ENCODE data around the gene RSRP1.
"Not testable (repeated sequence)": the region's sequence is repeated elsewhere in the genome, so short reads cannot be mapped to it uniquely, and the experiment has no call there.

The RSRP1 gene

DNA sequence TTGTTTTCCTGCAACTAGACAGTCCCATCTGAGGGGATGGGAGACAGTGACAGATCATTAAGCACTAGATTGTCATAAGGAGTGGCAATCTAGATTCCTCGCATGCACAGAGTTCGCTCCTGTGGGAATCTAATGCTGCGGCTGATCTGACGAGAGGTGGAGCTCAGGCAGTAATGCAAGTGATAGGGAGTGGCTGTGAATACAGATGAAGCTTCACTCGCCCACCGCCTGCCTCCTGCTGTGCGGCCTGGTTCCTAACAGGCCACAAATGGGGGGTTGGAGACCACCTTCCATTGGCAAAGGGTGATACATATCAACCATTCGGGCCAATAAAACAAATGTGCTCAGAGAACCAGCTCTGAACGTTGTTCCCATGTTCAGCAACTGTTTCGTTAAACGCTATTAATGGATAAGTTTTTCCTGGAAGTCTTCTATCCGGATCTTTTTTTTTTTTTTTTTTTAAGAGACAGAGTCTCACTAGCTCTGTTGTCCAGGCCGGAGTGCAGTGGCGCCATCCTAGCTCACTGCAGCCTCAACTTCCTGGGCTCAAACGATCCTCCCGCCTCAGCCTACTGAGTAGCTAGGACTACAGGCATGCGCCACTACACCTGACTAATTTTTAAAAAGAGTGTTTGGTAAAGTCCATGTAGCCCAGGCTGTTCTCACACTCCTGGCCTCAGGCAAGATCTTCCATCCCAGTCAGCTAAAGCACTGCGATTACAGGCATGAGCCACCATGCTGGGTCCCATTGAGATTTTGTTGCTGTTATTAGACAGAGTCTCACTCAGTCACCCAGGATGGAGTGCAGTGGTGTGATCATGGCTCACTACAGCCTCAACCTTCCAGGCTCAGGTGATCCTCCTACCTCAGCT is 8.7 kb upstream of the RSRP1 start:
- no peak for DNase-seq

DNA sequence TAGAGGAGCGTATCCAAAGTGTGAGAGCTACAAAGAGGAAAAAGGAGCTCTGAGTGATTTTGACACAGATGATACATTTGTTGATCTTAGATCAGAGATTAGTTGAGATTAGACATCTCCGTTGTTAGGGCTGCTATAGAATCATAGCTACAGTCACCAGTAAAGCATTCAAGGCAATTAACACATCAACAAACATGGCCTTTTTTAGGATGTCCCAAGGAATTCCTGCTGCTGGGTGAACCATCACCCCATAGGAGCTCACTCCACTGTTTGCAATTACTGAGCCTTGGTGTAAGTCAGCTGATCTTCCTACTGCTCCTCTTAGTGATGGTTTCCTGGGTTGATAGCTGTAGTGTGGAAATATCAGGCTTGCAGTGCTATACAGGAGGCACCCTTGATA is 6.7 kb upstream of the RSRP1 start:
- DNase-seq: no peak

DNA sequence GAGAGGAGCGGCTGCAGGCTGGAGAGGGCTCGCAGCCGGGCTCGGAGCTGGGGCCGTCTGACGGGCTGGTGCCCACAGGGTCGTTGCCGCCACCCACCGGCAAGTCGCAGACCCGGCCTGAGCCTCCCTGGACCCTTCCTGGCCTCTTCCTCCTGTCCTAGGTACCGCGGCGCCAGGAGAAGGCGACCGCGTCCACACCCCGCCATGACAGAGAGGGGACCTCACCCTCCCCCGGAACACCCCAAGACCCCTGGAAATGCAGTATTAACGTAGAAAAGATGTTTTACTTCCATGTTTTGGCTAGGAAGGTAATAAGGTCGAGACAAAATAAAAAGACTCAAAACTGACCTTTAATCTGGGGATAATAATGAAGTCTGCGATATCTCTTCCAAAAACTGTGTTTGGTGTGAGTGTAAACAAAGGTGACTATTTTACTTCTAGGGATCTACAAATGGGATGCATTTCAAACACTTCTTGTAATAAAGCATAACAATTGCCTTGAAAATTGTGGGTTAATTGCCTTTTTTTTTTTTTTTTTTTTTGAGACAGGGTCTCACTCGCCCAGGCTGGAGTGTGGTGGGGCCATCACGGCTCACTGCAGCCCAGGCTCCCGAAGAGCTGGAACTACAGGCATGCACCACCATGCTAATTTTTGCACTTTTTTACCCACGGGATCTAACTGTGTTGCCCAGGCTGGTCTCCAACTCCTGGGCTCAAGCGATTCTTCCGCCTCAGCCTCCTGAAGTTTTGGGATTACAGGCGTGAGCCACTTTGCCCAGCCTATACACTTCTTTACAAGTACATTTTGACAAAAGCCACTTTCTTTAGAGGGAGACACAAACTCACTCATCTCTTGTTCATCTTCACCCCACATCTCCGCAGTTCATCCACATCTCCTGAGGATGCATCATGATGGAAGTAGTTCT is 838 bp upstream of the RSRP1 start:
- DNase-seq: no peak

DNA sequence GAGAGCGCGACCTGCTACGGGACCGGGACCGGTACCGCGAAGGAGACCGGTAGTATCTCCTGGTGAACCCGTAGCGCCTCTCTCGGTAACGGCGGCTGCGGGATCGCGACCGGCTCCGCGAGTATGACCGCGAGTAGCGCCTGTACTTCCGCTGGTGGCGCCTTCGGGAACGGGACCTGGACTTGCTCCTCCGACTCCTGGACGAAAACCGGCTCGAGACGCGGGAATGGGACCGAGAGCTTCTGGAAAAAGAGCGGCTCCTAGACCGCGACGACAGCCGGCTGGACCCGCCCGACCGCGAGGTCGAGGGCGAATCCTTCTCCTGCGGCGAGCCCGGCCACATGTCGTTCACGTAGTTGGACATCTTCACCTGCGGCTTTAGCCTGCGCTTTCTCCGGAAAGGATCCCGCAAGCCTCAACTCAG is 642 bp downstream of the RSRP1 start:
- DNase-seq: no peak

DNA sequence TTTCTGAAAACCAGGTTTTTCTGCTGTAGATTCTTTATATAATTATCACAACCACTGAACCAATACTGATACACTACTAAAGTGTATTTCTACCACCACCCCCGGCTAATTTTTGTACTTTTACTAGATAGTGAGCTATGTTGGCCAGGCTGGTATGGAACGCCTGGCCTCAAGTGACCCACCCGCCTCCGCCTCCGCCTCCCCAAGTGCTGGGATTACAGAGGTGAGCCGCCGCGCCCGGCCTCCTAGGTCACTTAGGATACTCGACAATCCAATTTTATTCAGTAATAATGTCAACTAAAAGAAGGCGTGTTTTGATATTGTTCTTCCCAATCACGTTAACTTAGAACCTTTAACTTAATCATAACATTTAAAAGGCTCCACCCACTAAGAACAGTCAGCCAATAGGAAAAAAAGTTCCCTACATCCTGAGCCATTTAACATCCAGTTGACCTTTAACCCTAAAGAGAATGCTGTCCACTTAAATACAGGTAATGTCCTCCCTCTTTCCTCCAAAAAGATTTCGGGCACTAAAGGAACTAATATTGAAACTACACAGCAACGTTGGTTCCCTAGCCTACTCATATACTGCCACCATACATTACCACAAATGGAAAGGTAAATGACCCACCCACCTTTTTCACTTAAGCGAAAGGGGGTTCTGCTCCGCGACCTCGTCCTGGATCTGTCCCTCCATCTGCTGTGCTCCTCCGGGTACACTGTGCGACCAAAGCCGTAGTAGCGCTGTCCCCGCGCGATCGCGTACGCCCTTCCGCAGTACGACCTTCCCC is 1.2 kb downstream of the RSRP1 start:
- no peak for DNase-seq

DNA sequence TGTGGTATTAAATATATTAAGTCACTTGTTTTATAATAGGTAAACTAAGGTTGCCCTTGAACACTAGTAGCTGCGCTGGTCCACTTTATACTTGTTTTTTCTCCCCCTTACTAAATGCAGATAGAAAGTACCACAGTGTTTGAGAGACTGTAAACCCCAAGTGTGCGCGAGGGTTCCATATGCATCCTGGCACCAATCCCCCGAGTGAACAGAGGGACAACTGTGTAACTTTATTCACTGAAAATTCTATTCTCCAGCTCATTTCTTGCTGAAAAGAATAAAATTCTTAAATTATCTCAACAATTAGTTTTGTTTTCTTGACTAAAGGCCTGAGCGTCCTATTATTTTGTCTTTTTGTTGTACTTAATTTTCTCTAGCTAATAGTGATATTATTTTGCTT is 1.9 kb downstream of the RSRP1 start:
- no peak for DNase-seq

DNA sequence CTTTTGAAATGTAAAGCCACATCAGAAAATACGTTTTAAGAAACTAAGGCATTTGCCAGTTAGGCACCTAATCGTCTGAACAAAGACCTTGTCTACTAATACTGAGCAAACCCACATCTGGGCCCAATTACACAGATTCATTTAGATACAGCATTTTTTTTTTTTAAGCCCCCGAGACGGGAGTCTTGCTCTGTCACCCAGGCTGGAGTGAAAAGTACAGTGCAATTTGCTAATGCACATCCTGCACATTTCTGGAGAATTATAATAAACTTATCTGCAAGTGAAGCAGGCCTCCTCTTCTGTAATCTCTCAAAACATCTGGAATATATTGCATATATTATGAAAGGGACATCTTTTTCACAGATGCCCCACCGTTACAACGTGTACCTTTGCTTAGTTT is 3.3 kb downstream of the RSRP1 start:
- no peak for DNase-seq

DNA sequence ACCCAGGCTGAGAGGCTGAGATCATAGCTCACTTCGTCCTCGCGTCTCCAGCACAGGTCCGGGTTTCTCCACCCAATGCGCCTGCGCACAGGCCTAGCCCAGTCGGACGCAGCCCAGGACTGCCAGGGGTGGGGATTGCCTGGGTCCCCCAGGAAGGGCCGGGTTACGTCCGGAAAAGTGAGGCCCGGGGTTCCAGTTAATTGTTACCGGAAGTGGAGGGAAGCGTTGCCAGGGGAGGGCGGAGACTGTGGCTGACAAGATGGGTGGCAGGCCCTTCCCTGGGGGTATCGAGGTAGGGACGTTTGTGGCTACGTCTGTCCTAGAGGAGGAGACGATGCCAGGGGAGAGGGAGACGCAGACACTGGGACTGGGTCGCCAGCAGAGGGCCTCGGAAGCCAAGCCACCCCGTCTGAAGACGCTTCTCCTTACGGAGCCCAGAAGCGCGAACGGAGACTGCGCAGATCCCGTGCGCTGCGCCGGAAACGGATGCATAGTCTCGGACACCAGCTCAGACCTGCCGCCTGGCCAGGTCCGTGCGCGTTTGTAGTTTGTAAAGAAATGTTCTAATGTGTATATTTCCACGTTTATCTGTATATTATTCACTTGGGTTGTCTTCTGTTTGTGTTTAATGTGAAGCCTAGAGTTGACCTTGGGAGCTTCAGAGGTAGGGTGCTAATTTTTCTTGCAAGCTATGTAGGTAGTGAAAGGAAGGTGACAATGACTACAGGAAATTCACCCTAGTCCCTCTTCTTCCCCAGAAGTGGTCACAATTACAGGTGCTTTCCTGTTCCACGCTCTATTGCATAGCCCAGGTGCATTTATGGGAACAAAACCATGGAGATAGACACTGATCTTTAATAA is 7.3 kb downstream of the RSRP1 start:
- peak; percentile 81 for DNase-seq

DNA sequence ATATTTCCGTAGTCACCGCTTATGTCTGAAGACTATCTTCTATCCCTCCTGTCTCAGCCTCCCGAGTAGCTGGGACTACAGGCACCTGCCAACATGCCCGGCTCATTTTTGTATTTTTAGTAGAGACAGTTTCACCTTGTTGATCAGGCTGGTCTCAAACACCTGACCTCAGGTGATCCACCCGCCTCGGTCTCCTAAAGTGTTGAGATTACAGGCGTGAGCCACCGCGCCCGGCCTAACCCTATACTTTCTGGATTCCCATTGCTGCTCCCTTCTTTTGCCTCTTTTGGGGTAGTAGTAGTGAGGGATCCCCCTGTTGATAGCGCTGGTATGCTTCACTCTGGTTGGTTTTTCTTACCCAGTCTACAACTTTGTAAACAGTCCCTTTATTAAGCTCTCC is 9.2 kb downstream of the RSRP1 start:
- DNase-seq: no peak

DNA sequence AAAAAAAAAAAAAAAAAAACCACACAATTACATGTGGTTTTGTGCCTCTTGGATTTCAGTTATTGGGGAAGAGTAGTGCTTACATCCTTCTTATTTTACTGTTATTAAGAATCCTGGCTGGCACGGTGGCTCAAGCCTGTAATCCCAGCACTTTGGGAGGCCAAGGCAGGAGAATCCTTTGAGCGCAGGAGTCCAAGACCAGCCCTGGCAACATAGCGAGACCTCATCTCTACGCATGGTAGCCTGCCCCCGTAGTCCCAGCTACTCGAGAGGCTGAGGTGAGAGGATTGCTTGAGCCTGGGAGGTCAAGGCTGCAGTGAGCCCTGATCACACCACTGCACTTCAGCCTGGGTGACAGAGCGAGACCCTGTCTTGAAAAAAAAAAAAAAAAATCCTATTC is 11.0 kb downstream of the RSRP1 start:
- not testable (repeated sequence) for DNase-seq

DNA sequence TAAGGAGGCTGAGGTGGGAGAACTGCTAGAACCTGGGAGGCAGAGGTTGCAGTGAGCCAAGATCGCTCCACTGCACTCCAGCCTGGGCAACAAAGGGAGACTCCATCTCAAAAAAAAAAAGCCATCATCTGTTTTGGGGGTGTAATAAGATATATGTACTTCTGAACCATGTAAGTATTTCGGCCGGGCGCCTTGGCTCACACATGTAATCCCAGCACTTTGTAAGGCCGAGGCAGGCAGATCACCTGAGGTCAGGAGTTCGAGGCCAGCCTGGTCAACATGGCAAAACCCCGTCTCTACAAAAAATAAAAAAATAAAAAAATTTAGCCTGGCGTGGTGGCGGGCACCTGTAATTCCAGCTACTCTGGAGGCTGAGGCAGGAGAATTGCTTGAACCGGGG is 11.8 kb downstream of the RSRP1 start:
- DNase-seq: not testable (repeated sequence)

DNA sequence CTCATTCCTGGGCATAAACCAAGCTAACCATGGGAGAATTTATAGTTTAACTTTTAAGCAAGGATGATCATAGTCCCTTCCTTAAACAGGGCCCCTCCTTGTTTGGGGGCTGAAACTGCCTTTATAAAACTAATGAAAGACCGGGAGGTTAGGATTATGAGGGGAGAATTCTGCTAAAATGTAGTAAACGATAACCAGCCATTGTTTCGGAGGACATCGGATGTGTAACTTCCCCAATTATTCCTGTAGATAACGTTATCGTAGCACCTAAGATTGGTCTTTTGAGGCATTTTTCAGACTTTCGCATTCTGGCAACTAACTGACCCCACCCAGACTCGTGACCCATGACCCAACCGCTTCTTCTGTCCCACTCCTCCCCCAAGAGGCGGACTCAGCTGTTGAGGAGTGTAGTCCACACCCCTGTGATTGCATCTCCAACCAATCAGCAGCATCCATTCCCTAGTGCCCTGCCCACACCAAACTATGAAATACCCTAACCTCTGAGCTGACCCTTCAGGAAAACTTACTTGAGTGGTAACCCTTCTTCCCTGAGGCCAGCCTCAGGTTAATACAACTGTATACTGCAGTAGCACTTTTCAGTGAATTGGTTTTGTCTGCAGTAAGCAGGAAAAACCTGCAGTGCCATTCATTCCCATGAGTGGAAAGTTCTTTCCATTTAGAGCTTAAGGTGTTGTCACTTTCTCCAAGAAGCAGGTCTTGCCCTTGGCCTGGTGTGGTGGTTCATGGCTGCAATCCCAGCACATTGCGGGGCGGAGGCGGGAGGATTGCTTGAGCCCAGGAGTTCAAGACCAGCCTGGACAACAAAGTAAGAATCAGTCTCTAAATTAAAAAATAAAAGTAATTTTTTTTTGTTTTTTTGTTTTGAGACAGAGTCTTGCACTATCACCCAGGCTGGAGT is 14.1 kb downstream of the RSRP1 start:
- DNase-seq: no peak

DNA sequence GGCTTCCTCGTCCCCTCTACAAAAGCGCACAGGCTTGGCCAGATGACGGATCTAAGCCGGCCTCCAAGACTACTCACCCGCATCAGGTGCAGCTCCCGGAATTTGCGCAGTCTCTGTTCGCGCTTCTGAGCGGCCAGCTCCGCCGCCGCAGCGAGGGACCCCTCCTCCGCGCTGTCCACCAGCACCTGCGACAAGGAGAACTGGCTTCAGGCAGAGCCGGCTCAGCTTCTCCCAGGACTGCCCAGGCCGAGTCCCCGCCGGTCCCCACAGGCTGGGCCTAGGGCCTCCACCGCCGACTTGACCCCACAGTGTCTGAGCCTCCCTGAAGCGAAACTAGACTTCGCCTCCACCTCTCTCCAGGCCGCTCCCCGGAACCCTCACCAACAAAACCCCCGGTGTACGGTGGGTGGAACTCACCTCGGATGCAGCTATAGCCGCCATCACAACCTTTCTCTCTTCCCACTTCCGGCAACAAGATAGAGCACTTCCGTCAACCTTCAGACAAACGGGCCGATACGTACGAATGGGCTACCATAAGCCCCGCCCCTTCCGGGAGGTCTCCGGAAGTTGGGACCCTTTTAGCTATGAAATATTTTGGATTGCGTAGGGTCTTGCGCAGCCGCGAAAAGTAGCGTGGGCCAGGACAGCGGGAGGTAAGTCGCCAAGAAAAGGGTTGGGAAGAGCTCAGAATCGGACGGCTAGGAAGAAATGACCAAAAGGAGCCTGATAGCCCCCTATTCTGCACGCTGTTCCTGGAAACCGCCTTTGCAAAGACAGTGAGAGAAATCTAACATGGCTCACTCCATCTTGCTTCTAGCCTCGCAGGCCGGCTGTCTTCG is 15.0 kb downstream of the RSRP1 start, which contains the start of gene SYF2:
TSS of gene SYF2 (minus strand) at position 476 of the 839 bp plus-strand sequence. CDS start at position 441, 35 bp downstream.
- peak; percentile 74 for DNase-seq

DNA sequence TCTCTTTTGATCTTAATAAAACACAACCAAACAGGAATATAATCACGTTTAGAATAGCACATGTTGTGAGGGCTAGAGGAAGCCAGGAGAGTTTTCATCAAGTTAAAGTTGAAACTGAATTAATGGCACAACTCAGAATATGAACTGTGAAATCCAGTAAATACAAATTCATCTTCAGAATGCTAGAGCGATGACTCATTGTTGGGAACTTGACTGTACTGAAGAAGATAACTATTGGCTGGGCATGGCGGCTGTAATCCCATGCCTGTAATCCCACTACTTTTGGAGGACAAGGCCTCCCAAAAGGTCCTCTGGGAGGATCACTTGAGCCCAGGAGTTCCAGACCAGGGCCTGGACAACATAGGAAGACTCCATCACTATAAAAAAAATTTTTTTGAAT is 23.8 kb downstream of the RSRP1 start:
- DNase-seq: no peak

DNA sequence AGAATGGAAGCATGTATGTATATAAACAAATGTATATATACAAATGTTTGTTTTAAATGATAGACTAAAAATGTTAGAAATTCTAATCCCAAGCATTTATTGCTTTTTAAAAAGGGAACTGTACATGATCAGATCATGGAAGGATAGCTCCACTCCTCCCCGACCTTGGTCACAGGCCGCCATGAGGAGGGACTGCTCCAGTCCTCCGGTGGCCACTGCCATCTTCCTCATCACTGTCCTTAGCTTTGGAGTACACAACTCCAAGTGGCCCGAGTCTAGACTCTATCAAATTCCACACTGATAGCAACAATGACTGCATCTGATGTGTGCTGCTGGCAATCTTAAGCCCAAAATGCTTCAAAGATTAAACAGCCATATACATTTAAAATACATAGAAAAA is 24.6 kb downstream of the RSRP1 start:
- no peak for DNase-seq

DNA sequence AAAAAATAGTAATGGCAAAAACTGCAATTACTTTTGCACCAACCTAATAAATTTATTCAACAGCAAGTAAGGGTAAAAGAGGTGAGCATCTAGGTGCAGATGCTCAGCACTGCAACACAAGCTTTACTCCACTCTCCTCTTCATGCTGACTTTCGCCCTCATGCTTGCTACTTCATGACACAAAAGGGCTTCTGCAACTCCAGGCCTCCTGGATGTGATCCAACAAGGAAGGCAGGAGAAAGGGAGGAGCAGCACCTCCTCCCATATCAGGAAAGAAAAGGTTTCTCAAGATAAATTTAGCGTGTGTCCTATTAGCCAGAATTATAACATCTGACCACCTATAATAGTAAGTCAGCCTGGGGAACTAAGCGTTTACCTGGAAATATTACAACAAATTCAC is 26.6 kb downstream of the RSRP1 start:
- DNase-seq: no peak

DNA sequence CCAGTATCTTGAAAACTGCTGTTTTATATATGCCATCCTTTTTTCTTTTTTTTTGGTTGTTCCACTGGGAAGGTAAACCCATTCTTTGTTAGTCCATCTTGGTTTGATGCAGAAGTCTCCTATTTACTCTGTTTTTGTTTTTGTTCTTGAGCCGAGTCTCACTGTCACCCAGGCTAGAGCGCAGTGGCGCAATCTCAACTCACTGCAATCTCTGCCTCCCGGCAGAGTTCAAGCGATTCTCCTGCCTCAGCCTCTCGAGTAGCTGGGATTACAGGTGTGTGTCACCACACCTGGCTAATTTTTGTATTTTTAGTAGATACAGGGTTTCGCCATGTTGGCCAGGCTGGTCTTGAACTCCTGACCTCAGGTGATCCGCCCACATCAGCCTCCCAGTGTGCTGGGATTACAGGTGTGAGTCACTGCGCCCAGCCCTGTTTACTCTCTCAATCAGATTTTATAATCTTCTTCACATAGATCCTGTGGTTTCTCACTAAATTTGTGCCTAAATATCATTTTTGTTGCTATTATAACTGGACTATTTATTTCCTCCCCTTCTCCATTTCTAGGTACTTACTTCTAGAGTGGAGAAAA is 27.5 kb downstream of the RSRP1 start:
- DNase-seq: no peak

DNA sequence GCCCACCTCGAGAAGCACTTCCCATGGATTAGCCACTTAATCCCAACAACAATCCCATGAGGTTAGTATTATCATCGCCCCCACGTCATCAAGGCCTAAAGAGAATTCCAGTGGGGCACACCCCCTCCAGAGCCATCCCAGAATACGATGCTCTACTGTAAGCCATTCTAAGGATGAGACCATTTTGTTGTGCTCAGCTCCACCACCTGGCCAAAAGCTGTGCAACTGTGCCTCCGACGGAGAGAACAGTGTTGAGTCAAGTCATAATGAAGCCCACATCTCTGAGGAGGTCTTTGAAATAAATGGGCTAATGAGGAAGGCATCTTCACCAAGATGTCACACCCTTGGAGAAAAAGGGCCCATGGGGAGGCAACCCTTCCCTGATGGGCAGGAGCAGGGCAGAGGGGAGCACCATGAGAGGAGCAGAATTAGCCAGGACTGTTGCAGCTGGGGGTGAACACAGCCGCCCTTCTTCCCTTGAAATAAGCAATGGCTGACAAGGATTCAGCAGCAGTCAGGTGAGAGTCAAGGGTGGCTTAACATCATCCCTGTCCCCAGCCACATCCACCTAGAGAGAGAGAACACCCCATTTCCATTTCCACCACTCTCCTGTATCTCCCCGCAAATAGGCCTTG is 29.5 kb downstream of the RSRP1 start:
- no peak for DNase-seq

DNA sequence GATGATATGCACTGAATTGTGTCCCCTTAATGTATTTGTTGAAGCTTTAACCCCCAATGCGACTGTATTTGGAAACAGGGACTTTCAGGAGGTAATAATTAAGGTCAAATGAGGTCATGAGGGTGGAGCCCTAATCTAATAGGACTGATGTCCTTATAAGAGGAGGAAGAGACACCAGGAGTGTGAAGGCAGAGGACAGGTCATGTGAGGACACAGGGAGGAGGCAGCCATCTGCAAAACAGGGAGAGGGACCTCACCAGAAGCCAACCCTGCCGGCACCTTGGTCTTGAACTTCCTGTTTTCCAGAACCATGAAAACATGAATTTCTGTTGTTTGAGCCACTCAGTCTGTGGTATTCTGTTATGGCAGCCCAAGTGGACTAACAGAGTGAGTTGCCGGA is 30.2 kb downstream of the RSRP1 start:
- DNase-seq: no peak

Measured in NCI-H1436 treated with DMSO at 0.1 percent for 48 hours (cell line).